HepG2 (cell line): ENCODE results near the gene ATRIP. TPM values are rescaled to one million over a fixed set of nuclear protein-coding genes. Genes with fewer than 3 reads are reported as not detected.

Experiments
- AGO2 ChIP-seq: fragments of 200-400 bp; formaldehyde crosslinking; optimal IDR thresholded peaks from 2 replicates; pipeline ENCODE3; 2017; ENCODE audit warnings: mild to moderate bottlenecking, low read depth, low read length, moderate library complexity
- ELF4 ChIP-seq: sonication (generic); formaldehyde crosslinking; IDR thresholded peaks from 2 replicates; pipeline ENCODE4 v1.5.0; 2020; ENCODE audit warnings: missing genetic modification reagents, mild to moderate bottlenecking, moderate library complexity, borderline replicate concordance
- GABPB1 ChIP-seq: IDR thresholded peaks from 2 replicates; pipeline ENCODE4 v1.6.1; 2016; ENCODE audit warnings: mild to moderate bottlenecking, missing genetic modification reagents, moderate library complexity, missing compliant biosample characterization
- HNRNPLL ChIP-seq: fragments of 200-400 bp; formaldehyde crosslinking; IDR thresholded peaks from 2 replicates; pipeline ENCODE4 v1.6.1; 2017; ENCODE audit warnings: mild to moderate bottlenecking, low read depth, low read length; ENCODE audit not compliant: poor library complexity, severe bottlenecking
- IRF1 ChIP-seq: sonication (generic); formaldehyde crosslinking; IDR thresholded peaks from 2 replicates; pipeline ENCODE4 v1.4.0; 2020; ENCODE audit warnings: low read depth, mild to moderate bottlenecking, missing genetic modification reagents
- IRX3 ChIP-seq: sonication (generic); formaldehyde crosslinking; IDR thresholded peaks from 2 replicates; pipeline ENCODE4 v1.8.1; 2023; ENCODE audit warnings: mild to moderate bottlenecking, low read depth, missing genetic modification reagents, borderline replicate concordance
- KDM4B ChIP-seq: sonication (generic); formaldehyde crosslinking; IDR thresholded peaks from 2 replicates; pipeline ENCODE4 v1.4.0; 2020; ENCODE audit warnings: missing genetic modification reagents
- KLF15 ChIP-seq: sonication (generic); formaldehyde crosslinking; IDR thresholded peaks from 2 replicates; pipeline ENCODE4 v1.8.1; 2023; ENCODE audit warnings: borderline replicate concordance, mild to moderate bottlenecking, inconsistent platforms, missing genetic modification reagents, mixed read lengths
- NAIF1 ChIP-seq: sonication (generic); formaldehyde crosslinking; IDR thresholded peaks from 2 replicates; pipeline ENCODE4 v1.5.0; 2020; ENCODE audit warnings: mild to moderate bottlenecking, missing genetic modification reagents, borderline replicate concordance
- PATZ1 ChIP-seq: sonication (generic); formaldehyde crosslinking; IDR thresholded peaks from 2 replicates; pipeline ENCODE4 v1.4.0; 2020; ENCODE audit warnings: missing genetic modification reagents
- PHB2 ChIP-seq: fragments of 450-650 bp; IDR thresholded peaks from 2 replicates; pipeline ENCODE4 v1.6.1; 2018; ENCODE audit not compliant: partially characterized antibody
- PRDM10 ChIP-seq: sonication (generic); formaldehyde crosslinking; IDR thresholded peaks from 2 replicates; pipeline ENCODE4 v1.4.0; 2020; ENCODE audit warnings: low read depth, missing genetic modification reagents
- RFXAP ChIP-seq: sonication (generic); formaldehyde crosslinking; IDR thresholded peaks from 2 replicates; pipeline ENCODE4 v1.4.0; 2020; ENCODE audit warnings: missing genetic modification reagents, borderline replicate concordance
- SNAPC2 ChIP-seq: sonication (generic); formaldehyde crosslinking; IDR thresholded peaks from 2 replicates; pipeline ENCODE4 v1.8.1; 2022; ENCODE audit warnings: mild to moderate bottlenecking, missing genetic modification reagents
- WIZ ChIP-seq: sonication (generic); formaldehyde crosslinking; IDR thresholded peaks from 2 replicates; pipeline ENCODE4 v1.5.1; 2020; ENCODE audit warnings: mild to moderate bottlenecking, missing genetic modification reagents
- ZBTB3 ChIP-seq: sonication (generic); formaldehyde crosslinking; IDR thresholded peaks from 2 replicates; pipeline ENCODE4 v1.4.0; 2020; ENCODE audit warnings: low read depth, mild to moderate bottlenecking, moderate library complexity, missing genetic modification reagents, borderline replicate concordance
- ZNF160 ChIP-seq: sonication (generic); formaldehyde crosslinking; IDR thresholded peaks from 2 replicates; pipeline ENCODE4 v1.8.0; 2022; ENCODE audit warnings: mild to moderate bottlenecking, inconsistent platforms, missing genetic modification reagents
- ZNF230 ChIP-seq: sonication (generic); formaldehyde crosslinking; IDR thresholded peaks from 2 replicates; pipeline ENCODE4 v1.4.0; 2020; ENCODE audit warnings: mild to moderate bottlenecking, missing genetic modification reagents
- ZNF335 ChIP-seq: sonication (generic); formaldehyde crosslinking; IDR thresholded peaks from 2 replicates; pipeline ENCODE4 v1.4.0; 2020; ENCODE audit warnings: missing genetic modification reagents
- ZNF33A ChIP-seq: sonication (generic); formaldehyde crosslinking; IDR thresholded peaks from 2 replicates; pipeline ENCODE4 v1.5.1; 2020; ENCODE audit warnings: missing genetic modification reagents, mild to moderate bottlenecking, moderate library complexity, borderline replicate concordance
- ZNF547 ChIP-seq: sonication (generic); formaldehyde crosslinking; IDR thresholded peaks from 2 replicates; pipeline ENCODE4 v1.5.1; 2020; ENCODE audit warnings: mild to moderate bottlenecking, missing genetic modification reagents
- ZNF607 ChIP-seq: sonication (generic); formaldehyde crosslinking; IDR thresholded peaks from 2 replicates; pipeline ENCODE4 v1.5.1; 2020; ENCODE audit warnings: missing genetic modification reagents, mild to moderate bottlenecking, borderline replicate concordance
- ZNF777 ChIP-seq: sonication (generic); formaldehyde crosslinking; IDR thresholded peaks from 2 replicates; pipeline ENCODE4 v1.4.0; 2020; ENCODE audit warnings: missing genetic modification reagents
- ZSCAN31 ChIP-seq: sonication (generic); formaldehyde crosslinking; IDR thresholded peaks from 2 replicates; pipeline ENCODE4 v1.5.0; 2020; ENCODE audit warnings: low read depth, mild to moderate bottlenecking, missing genetic modification reagents
- polyA plus RNA-seq, 8 experiments: library from polyadenylated mRNA; depleted of rRNA in 3 of 8; stranded (reverse) in 7 of 8; unstranded in 1 of 8; fragments of >200 nt; fragmentation: Illumina TruSeq in 4 of 8; extraction: Trizol in 4 of 8; gene quantifications; 2 replicates each; pipeline versions ENCODE4 v1.2.1 to v1.2.3, GENCODE V29; 2011 to 2016; ENCODE audit warnings: low read depth in 4 of 8, missing spikeins in 1 of 8, mixed read lengths in 1 of 8; ENCODE audit not compliant: insufficient read depth in 1 of 8
- total RNA-seq, 5 experiments: library from RNA; depleted of rRNA; stranded (reverse); fragments of >200 nt; fragmentation: Illumina TruSeq; extraction: Trizol; gene quantifications; 2 replicates each; pipeline ENCODE4 v1.2.3, GENCODE V29; 2016; ENCODE audit warnings: low read depth in 1 of 5
- TF ChIP-seq, protein P1 (sequence below): sonication (generic); formaldehyde crosslinking; IDR thresholded peaks from 2 replicates; pipeline ENCODE4 v1.4.0; 2020; ENCODE audit warnings: missing genetic modification reagents

Gene ATRIP
- total and polyA plus RNA-seq, 2 of the 13 experiments (the other 11 are each of a cell fraction or from before 2014, with no cell fraction given): 5.1 to 12.5 TPM

DNA sequence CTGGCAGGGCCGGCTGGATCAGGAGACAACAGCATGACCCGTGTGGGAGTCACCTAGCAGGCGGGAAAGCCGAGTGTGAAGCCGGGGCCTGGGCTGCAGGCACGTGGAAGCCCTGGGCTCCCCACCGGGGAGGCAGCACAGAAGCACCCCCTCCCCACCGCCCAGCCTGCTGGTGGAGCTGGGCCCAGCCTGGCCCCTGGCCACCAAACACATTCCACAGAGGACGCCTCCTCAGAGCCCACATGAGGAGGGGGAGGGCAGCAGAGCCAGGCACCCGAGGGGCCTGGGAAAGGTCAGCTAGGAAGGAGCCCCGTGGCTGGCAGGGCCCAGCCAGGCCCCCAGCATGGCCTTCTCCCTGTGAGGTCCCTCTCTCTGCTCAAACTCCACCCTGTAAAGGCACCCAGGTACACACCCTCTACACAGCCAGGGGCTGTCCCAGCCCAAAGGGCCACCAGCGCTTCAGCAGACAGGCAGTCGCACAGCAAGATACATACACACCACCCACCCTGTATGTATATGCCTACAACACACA lies 21.2 kb upstream of the ATRIP start (continued):
- TF ChIP-seq ZNF335 (CRISPR knock-in tag) (no peak), ZNF777 (CRISPR knock-in tag) (no peak), SNAPC2 (no peak), ZSCAN31 (CRISPR knock-in tag) (no peak), ZNF607 (CRISPR knock-in tag) (no peak), KDM4B (no peak), GABPB1 (CRISPR knock-in tag) (peak; percentile 26; the same call in 1 of the 2 replicates), AGO2 (peak; percentile 93), ZNF33A (CRISPR knock-in tag) (no peak), PATZ1 (CRISPR knock-in tag) (peak; percentile 49; the same call in 1 of the 2 replicates), ZBTB3 (CRISPR knock-in tag) (no peak), ELF4 (no peak), ZNF547 (CRISPR knock-in tag) (no peak), ZNF160 (CRISPR knock-in tag) (no peak), IRF1 (CRISPR knock-in tag) (no peak), WIZ (CRISPR knock-in tag) (no peak), RFXAP (no peak), PRDM10 (no peak), KLF15 (CRISPR knock-in tag) (no peak), NAIF1 (CRISPR knock-in tag) (no peak), ZNF230 (CRISPR knock-in tag) (no peak), IRX3 (CRISPR knock-in tag) (no peak), PHB2 (no peak), HNRNPLL (peak; percentile 23)
- TF ChIP-seq, protein P1, sequence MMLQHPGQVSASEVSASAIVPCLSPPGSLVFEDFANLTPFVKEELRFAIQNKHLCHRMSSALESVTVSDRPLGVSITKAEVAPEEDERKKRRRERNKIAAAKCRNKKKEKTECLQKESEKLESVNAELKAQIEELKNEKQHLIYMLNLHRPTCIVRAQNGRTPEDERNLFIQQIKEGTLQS: no peak
